Cardiac muscle cell (in vitro differentiated cells and primary cell): ENCODE measurements around the gene SNX20. TPM values are rescaled to one million over a fixed set of nuclear protein-coding genes. Genes with fewer than 3 reads are reported as not detected.

ENCODE experiments used
- DNase-seq, 2 donors: peaks; one replicate each; pipeline versions ENCODE4 v3.0.0 to v3.0.0-alpha.2; 2010 to 2017; ENCODE audit warnings: low read depth in 1 of 2, low spot score in 1 of 2
- H3K27ac ChIP-seq: fragments of 200-600 bp; sonication (generic); 2 replicates; pipeline ENCODE4 v1.5.1; 2016
- H3K27me3 ChIP-seq: fragments of 200-600 bp; sonication (generic); 2 replicates; pipeline ENCODE4 v1.6.0; 2016; ENCODE audit warnings: control low read depth
- H3K36me3 ChIP-seq: fragments of 200-600 bp; sonication (generic); 2 replicates; pipeline ENCODE4 v1.5.1; 2016; ENCODE audit warnings: control low read depth
- H3K4me1 ChIP-seq: fragments of 200-600 bp; sonication (generic); 2 replicates; pipeline ENCODE4 v1.8.1; 2017; ENCODE audit warnings: low read depth, mild to moderate bottlenecking, mixed run types
- H3K4me3 ChIP-seq: fragments of 200-600 bp; sonication (generic); 2 replicates; pipeline ENCODE4 v1.5.1; 2016; ENCODE audit warnings: mild to moderate bottlenecking
- H3K9me3 ChIP-seq: fragments of 200-600 bp; sonication (generic); 2 replicates; pipeline ENCODE4 v1.5.1; 2017; ENCODE audit warnings: low read depth, mild to moderate bottlenecking, control low read depth
- CTCF ChIP-seq: IDR thresholded peaks from 2 replicates; pipeline ENCODE4 v1.5.1; 2012; ENCODE audit warnings: low read depth, mild to moderate bottlenecking, low read length
- polyA plus RNA-seq: library from polyadenylated mRNA; unstranded; fragments of >200 nt; fragmentation: Nextera tagmentation; extraction: Ambion mirVana; gene quantifications from 2 replicates; pipeline ENCODE4 v1.2.1, GENCODE V29; 2016
- total RNA-seq: library from RNA; depleted of rRNA; stranded (reverse); fragments of >200 nt; gene quantifications from 2 replicates; pipeline ENCODE4 v1.2.3, GENCODE V29; 2016

The SNX20 gene
- total and polyA plus RNA-seq, 2 experiments from 2014 or later: not detected

DNA sequence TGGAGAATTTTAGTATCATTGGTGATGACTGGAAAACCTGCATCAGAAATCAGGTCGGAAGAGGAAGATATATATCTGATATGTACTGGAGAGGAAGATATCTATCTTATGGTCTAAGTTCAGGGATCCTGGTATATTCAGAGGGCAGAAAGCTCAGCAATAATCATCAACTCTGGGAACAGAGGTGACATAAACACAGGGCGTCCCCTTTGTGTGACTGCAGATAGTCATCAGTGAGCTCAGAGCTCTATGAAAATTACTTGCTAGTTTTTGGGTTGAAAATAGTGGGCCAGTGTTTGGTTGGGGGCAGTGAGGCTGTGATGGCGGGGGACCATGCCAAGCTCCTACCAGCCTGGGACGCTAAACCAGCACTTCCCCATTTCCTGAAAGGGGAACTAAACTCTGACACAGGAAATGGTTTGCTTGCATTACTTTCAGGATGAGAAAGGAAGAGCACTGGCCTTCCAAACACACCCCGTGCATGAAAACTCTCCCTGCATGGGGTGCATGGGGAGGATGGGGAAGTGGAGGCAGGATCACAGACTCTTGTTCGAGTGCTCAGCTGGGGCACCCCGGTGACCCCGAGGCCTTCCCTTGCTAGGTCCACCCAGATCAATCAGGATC, 28.1 kb upstream of the SNX20 start:
- Histone ChIP-seq H3K9me3 (no peaks in the 10 kb centered on the region), H3K27me3 (no peaks in the 10 kb centered on the region), H3K27ac (no peak overlapping the region), H3K4me1 (no peaks in the 10 kb centered on the region), H3K4me3 (no peak overlapping the region), H3K36me3 (no peaks in the 10 kb centered on the region)
- no peak for TF ChIP-seq CTCF
- DNase-seq: no peak

DNA sequence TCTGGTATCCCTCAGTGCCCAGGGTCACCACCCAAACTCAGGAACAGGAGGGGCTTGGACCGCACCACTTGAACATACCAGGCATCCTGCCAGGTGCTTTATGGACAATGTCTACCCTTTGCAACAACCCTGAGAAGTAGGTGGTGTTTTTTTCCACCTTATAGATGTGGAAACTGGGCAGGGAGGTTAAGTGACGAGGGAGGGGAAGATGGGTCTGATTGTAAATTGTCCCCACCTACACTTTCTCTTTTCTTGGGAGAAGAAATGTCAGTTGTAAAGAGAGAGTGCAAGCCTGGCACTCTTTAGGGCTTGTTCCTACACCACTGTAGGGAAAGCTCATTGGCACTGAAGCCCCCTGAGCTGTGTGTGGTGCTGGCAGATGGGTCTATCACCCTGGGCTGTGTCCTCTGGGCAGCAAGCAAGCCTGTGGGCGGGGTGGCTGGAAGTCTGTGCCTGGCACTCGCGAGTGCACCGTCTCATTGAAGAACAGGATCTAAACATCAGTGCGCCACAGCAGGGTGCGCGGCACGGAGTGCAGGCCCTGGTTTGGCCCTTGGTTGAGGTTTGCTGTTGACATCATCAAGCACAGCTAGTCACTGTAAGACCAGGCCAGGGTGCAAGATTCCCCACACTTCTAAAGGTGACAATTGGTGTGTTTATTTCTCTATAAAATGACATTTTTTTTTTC, 27.4 kb upstream of the SNX20 start:
- no peak for TF ChIP-seq CTCF
- Histone ChIP-seq H3K36me3 (no peaks in the 10 kb centered on the region), H3K27ac (no peak overlapping the region), H3K4me3 (no peak overlapping the region), H3K9me3 (no peaks in the 10 kb centered on the region), H3K27me3 (no peaks in the 10 kb centered on the region), H3K4me1 (no peaks in the 10 kb centered on the region)
- no peak for DNase-seq

DNA sequence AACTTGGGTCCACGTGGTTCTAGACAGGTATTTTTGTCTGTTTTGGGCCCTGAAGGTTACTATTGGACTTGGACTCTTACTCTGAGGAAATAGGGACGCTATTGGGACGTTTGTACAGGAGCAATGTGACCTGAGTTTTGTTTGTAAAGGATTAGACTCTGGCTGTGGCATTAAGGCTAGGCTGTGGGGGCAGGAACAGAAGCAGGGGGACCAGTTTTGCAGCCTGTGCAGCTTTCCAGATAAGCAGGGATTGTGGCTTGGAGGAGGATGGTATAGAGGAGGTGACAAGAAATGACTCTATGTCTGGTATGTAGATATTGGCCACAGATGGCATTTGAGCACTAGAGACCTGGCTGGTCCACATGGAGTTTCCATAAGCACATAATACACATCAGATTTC, 25.1 kb upstream of the SNX20 start:
- H3K9me3 ChIP-seq: no peaks in the 10 kb centered on the region
- H3K27me3 ChIP-seq: no peaks in the 10 kb centered on the region
- H3K4me3 ChIP-seq: no peak overlapping the region
- DNase-seq: no peak
- no peaks in the 10 kb centered on the region for H3K36me3 ChIP-seq
- TF ChIP-seq CTCF: no peak
- H3K4me1 ChIP-seq: no peaks in the 10 kb centered on the region
- no peak overlapping the region for H3K27ac ChIP-seq

- Histone ChIP-seq H3K4me3 (no peak overlapping the region), H3K27ac (no peak overlapping the region), H3K27me3 (no peaks in the 10 kb centered on the region), H3K9me3 (no peaks in the 10 kb centered on the region), H3K36me3 (no peaks in the 10 kb centered on the region), H3K4me1 (no peaks in the 10 kb centered on the region)
- no peak for DNase-seq
- no peak for TF ChIP-seq CTCF
Observed at GRCh38 chr16:50705436-50706110, 24.5 kb upstream of the SNX20 start.

GRCh38 chr16:50704245-50704644, 23.1 kb upstream of the SNX20 start:
- no peaks in the 10 kb centered on the region for H3K9me3 ChIP-seq
- no peak for TF ChIP-seq CTCF
- H3K4me3 ChIP-seq: no peak overlapping the region
- no peaks in the 10 kb centered on the region for H3K27me3 ChIP-seq
- no peaks in the 10 kb centered on the region for H3K4me1 ChIP-seq
- H3K36me3 ChIP-seq: no peaks in the 10 kb centered on the region
- H3K27ac ChIP-seq: no peak overlapping the region
- no peak for DNase-seq
